HT1080 (cell line): ENCODE measurements around the gene CARD16. TPM values are rescaled to one million over a fixed set of nuclear protein-coding genes. Genes with fewer than 3 reads are reported as not detected.
"Not testable (repeated sequence)": the region's sequence is repeated elsewhere in the genome, so short reads cannot be mapped to it uniquely, and the experiment has no call there.

Source experiments
- DNase-seq: peaks from one replicate; pipeline ENCODE4 v3.0.0-alpha.2; 2015; ENCODE audit warnings: low read depth
- total RNA-seq: library from RNA; depleted of rRNA; stranded (reverse); fragments of >200 nt; shearing (Covaris generic); gene quantifications from 2 replicates; pipeline ENCODE4 v1.2.3, GENCODE V29; 2014

CARD16 gene
- total RNA-seq, 1 experiment from 2014 or later, result 4.5 TPM

DNA sequence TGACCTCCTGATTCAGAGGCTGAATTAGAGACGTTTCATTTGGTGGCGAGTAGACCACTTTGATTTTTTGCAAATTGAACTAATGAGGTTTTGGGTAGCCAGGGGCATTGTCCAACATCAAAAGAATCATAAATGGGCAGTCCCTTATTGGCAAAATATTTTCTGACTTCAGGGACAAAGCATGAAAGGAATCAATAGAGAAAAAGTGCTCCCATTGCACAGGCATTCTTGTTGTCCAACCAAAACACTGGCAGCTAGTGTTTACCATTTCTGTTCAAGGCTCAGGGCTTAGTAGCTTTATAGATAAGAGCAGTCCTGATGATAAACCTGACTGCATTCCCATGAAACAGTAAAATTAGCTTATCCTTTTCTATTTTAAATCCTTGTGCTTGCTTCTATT is 6.4 kb upstream of the CARD16 start:
- DNase-seq, result no peak

DNA sequence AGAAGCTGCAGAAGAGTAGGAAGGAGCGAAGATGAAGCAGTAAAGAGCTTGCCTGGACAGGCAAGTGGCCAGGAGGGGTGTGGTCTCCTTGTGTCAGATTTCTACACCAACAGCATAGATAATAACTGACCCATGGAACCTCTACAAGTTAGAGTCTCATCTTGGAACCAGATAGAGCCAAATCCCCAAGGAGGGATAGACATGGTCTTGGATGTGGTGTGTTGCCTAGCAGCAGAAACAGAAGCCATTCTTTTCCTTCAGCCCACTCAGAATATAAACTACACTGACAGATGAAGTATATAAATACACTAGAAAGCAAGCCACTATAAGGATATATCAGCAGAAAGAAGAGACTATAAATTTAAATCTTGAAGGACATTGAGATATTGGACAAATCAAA is 4.3 kb upstream of the CARD16 start:
- DNase-seq, result no peak

DNA sequence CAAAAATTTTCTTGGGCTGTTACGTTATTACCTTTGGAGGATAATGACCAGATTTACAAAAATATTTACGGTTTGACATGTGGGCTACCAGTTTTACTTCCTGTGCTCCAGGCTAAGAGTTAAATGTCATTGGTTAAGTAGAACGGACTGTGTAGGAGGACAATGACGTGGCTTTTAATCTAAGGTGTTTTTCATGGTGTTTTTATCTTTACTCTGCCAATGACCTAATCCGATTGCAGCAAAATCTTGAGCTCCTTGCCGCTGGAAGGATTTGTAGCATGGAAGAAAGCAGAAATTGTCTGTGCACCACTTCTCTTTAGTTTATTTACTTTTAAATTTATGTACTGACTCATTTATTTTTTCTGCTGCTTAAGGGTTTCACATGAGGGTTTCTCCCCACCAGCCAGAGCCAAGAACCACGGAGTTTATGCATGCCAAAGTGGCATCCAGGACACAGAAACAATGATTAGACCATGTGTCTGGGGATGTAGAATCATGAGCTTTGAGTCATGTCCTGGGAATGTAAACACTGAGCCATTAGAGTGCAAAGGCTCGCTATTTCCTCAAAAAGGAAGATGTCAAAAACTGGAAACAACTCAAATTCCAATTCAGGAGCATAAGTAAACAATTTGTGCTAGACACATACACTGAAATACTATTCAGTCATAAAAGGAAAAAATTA is 1.9 kb upstream of the CARD16 start:
- peak; percentile 95 for DNase-seq

DNA sequence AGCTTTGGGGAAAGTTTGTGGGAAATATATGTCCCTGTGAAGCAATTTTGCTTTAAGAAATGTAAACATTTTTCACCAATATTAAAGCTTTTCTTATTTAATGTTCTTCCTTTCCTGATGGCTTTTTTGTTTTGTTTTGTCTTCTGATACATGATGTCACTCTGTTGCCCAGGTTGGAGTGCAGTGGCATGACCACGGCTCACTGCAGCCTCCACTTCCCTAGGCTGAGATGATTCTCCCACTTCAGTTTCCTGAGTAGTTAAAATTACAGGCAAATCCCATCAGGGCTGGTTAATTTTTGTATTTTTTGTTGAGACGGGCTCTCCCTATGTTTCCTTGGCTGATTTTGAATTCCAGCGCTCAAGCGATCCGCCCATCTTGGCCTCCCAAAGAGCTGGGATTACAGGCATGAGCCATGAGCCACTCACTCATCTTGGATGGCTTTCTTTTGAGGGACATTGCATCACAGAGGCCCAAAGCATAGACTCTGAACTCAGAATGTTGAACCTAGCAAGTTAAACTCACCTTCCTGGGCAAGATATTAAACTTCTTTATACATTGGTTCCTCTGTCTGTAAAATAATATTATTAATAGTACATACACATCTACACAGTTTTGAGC is 651 bp upstream of the CARD16 start:
- no peak for DNase-seq

DNA sequence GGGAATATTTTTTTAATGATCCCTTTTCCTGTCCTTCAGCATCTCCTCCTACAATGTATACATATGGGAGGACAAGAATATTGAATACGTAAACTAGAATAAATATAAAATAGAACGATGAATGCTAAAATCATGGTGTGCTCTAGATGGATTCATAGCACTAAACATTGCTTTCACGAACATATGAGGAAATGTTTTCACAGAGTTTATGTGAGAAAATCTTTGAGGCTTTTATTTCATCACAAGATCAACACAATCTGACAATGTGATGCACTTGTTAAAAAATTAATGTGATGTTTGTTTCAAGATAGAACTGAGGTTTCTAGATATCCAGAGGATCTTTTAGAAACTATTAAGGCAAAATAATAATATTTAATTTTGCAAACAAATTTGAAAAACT is 3.0 kb downstream of the CARD16 start:
- no peak for DNase-seq

DNA sequence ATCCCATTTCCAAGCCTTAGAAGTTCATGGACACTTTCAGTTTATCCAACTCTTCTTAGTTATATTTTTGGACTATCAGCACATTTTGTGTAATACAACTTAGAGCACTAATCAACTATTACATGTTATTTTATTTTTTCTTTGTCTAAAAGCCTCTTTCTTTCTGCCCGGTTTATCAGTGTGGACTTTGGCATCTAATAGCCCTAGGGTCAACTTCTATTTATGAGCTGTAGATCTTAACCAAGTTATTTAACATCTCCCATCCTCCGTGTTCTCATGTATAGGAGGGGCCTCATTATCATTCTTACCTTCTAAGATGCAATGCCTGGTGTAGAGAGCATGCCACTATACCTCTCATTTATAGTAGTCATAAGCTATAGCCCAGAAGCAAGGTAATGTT is 4.4 kb downstream of the CARD16 start:
- DNase-seq, result no peak

DNA sequence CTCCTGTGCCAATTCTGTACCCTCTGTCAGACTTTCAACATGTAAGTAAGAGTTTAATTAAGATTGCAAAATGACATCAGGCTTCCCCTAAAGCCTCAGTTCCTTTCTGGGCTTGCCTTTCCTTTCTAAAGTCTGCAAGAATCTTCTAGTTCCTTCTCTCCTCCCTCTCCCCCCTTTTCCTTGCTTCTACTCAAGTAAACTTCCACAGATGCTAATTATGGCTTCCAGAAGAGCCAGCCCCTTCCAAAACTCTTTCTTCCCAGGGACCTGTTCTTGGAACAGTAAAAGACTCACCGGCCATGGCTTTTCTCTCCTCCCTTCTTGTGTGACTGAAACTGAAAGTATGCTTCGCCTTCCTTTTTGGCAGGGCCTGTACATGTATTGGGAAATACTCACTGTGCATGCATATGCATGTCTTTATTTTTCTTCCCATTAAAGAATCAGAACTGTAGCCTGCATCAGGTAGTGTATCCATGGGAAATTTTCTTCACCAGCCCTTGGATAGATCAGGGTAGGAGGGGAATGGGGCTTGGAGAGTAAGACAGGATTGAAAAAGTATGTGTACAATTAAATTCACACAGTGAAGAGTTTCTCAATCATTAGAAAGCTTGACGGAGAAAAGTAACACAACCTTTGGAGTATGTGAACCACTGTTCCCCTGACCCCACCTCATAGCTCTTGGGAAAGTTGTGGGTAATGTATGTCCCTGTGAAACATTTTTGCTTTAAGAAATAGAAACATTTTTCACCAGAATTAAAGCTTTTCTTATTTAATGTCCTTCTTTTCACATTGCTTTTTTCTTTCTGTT is 10.1 kb downstream of the CARD16 start, which contains the start of gene CASP1:
Gene CASP1, minus strand, starts transcription at position 332 of the 808 bp plus-strand sequence. Its CDS starts 31 bp downstream, at position 301.
- peak; percentile 54 for DNase-seq

DNA sequence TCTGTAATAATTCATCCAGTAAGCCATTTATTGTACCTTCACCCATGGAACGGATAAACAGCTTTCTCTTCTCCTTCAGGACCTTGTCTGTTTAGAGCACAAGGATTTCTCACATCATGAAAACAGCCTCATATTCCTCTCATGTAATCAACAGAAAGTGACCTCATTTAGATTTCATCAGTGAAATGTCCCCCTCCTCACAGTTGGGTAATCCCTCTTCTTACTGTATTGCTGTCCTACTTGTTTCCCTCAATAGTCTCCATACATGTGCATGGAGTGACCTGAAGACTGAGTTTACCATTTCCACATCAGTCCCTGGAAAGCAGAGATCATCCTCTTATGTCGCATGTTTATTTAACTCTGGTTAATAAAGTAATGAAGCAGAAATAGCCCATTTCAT is 10.7 kb downstream of the CARD16 start:
- not testable (repeated sequence) for DNase-seq

DNA sequence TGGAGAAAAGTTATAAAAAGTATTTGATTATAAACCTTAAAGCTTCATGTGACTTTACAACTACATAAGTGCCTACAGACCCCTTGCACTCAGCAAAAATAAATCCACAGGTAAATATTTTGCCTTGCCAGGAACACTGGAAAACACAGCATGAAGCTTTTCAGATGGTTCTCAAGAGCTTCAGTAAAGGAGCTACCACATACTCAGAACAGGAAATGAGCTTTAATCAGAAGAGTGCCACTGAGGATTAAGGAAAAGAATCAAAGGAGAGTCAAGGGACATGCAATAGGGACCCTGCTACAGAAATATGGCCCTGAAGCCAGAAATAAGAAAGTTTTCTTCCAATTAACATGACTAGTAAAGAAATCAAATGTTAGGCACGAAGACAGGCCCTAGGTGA is 11.4 kb downstream of the CARD16 start:
- no peak for DNase-seq

DNA sequence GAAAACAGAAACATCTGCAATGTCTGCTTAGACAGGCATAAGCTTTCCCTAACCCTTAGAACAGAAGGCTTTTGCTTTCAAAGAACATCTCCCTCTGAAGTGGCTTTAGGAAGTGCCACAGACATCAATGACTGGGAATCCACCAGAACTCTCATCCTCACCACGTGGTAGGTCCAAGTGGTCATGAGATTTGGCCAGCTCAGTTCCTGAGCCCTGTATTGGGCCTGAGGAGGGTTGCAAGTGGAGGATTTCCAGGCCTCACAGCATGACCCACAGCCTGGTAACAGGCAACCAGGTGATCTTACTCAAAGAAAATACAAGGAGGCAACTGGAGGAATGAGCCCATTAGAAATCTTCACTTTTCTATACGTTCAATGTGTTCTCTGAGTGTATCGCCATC is 11.8 kb downstream of the CARD16 start:
- DNase-seq, result no peak

DNA sequence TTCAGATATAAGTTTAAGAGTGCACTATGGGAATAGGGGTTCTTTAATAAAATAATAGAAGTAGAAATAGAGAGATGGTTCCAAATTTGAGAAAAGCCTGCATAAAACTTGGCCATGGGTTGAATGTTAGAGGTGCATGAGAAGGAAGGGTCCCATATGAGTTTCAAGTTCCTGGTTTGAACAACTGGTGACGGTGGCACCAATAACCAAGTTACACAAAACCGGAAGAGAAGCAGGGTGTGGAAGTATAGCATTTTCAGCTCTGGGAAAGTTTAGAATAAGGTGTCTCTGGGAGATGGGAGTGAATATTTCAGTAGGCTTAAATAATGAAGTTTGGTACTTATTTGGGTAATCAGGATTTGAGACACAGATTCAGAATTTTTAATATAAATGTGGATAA is 12.6 kb downstream of the CARD16 start:
- DNase-seq, result no peak

DNA sequence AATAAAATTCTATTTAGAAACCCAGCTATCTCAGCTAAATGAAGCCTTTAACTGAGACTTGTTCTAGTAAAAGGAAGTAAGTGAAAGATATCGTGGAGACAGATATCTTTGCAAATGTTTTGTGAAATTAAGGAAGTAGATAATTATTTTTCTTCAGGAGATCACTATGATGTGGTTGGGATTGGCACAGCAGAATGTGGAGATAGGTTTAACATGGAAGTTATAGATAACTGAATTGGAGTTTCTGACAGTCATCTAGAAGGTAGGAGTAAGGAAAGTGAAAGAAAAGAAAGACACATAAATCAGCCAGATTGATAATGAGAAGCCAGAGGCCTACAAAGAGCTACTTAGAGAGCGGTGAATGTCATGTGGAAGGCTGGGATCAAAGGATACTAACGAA is 17.5 kb downstream of the CARD16 start:
- no peak for DNase-seq

DNA sequence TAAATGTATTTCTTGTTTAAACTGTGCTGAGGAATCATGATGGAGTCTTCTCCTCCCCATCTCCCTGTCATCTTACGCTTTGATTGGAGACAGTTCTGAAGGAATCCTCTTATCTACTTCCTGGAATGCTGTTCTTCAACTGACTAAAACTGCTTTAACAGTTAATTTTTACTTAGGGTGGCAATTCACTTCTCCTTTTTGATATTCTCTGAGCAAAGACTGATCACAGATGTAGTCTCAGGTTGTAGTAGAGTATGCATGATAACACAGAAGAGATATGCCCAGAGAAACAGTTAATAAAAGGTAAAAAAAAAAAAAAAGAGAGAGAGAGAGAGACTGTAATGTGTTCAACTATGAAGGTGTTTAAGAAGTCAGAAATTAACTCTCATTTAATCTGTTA is 20.7 kb downstream of the CARD16 start:
- no peak for DNase-seq

DNA sequence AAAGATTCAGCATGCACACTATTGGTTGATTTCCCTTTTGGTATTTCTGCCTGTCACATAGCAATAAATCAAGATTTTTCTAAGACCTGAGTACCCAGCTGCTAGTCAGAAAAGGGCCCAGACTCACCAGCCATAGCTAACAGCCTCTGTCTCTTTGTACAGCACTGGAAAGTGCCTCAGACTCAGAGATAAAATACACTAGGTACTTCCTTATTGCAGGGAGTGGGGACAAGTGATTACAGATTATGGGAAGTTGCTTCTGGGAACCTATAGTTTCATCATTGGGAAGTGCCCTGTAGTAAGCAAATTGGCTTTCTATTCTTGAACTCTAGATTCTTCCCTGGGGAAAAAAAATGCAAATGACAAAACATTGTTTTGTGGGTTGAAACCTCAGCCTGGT is 22.1 kb downstream of the CARD16 start, which contains the start of gene CASP5:
Gene CASP5, minus strand, starts transcription at position 166 of the 400 bp plus-strand sequence. Its CDS starts 32 bp downstream, at position 134.
- DNase-seq, result no peak

DNA sequence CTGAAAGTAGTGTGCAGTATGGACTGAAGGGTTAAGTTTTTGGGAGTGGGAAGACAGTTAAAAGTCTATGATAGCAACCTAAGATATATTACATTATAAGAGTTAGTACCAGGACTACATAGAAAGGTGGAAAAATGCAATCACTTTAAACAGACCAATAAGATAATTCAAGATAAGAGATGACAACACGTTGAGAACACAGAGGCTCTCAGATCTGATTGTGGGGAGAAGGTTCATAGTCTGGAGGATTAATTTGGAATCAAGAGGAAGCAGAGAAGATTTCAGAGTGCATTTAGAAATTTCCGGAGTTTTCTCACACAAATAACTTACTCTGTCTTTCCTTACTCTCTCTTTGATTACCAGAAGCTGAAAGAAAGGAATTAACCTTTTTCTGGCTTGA is 22.6 kb downstream of the CARD16 start:
- no peak for DNase-seq

DNA sequence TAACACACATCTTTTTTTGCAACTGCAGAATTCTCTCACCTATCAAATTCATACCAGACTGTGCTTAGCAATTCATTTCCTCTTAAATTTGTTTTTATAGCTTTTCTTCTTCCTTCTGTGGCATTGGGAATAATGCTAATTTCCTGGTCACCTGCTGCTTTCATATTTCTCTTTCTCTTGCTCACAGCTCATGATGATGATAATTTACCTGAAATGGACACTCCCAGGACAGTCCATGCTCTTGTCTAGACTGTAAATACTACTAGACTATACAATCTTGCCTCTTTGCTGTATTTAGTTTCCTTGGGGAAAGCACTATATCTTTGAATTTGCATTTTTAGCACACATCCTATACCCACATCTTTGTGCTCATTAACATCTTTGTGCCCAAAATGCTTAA is 37.7 kb downstream of the CARD16 start:
- no peak for DNase-seq

DNA sequence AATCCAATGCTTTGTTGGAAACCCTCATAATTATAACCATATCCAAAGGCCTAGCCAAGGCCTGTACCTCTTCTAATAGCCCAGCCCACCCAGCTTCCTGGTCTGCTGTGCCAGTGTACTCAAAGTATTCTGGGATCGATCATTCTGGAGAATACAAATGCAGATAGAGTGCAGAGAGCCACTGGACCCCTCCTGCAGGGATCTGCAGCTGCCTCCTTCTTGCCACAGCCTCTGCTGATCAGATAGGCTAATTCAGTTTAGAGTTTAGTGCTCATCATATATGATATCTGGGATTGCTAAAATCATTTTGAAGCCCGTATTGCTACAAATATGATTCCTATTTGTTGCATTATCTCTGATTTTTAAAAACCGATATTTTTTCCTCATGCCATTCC is 39.7 kb downstream of the CARD16 start:
- DNase-seq, result no peak

DNA sequence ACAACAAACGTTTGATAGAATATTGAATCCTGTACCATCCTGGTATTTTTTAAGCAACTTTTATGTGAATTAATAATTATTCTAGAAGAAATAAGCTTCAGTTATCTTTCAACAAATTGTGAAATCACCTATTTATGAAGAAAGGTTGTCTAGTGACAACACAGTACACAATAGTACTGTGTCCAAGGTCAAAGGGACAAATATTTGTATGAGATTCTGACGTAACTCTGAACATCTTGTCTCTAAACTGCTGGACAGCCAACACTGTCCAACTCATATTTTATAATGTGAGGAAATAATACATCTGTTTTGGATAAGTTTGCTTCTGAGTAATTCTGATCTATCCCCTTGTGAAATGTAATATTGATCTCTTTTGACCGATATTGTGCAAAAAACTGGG is 41.1 kb downstream of the CARD16 start:
- no peak for DNase-seq

DNA sequence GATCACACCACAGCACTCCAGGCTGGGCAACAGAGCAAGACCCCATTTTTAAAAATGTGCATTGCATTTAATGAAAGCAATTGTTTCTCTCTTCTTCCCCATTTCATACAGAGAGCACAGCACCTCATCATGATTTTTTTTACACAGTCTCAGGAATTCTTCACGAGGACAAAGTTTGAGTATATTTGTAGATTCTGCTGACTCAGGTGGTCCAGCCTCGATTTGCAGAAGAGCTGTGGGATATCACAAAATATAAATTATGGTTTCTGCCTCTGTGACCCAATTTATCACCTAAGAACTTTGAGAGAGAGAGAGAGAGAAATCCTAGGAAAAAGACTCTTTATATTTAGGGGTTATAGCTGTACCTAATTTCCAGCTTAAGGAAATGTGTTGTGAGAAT is 42.0 kb downstream of the CARD16 start:
- DNase-seq, result no peak

DNA sequence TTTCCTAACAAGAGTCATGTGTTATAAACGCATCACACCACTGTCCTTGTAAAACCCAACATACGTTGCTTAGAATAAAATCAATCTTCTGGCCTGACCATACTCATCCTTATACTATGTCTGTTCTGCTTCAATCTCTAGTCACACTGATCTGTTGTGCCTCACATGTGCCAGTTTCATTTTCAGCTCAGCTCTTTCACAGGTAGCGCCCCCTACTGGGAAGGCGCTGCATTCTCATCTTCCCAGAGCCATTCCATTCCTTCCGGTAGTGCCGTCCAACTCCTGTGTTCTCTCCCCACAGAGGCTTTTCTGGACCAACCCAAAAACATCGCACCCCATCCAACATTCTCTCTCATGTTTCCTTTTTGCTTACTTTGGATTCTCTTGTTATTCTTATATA is 44.3 kb downstream of the CARD16 start:
- no peak for DNase-seq

DNA sequence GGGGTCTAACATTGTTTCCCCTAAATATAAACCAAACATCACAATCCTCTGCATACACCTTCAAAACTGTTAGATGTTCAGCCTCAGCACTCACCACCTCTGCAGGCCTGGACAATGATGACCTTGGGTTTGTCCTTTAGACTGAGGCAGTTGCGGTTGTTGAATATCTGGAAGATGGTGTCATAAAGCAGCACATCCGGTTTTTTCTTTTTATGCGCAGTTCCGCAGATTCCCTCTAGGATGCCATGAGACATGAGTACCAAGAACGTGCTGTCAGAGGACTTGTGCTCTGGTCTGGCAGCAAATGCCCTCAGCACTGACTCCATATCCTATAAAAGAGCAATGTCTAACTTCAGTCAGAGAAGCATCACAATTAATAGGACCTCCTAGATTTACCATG is 45.0 kb downstream of the CARD16 start:
- DNase-seq, result peak; percentile 42

DNA sequence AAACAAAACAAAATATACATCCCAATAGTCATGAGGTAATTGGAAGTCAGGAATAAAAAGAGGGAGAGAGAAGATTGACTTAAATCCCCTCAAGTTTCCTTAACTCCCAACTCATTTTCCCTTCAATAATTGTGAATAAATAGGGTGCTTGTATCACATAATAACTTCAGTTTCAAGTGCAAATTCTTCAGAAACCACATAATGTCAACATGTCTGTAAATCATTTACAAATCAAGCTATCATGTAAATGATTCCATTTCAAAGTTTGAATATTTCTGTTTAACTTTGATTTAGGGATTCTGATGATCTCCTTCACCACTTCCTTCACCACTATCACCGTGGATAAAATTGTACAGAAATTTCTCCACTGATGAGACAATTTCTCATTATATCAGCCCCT is 45.4 kb downstream of the CARD16 start:
- DNase-seq, result no peak
